Measurements from ENCODE around the gene CREB1. TPM values are rescaled to one million over a fixed set of nuclear protein-coding genes. Genes with fewer than 3 reads are reported as not detected.

CREB1 gene
- total RNA-seq, 1 experiment from 2014 or later: 43.5 TPM

DNA sequence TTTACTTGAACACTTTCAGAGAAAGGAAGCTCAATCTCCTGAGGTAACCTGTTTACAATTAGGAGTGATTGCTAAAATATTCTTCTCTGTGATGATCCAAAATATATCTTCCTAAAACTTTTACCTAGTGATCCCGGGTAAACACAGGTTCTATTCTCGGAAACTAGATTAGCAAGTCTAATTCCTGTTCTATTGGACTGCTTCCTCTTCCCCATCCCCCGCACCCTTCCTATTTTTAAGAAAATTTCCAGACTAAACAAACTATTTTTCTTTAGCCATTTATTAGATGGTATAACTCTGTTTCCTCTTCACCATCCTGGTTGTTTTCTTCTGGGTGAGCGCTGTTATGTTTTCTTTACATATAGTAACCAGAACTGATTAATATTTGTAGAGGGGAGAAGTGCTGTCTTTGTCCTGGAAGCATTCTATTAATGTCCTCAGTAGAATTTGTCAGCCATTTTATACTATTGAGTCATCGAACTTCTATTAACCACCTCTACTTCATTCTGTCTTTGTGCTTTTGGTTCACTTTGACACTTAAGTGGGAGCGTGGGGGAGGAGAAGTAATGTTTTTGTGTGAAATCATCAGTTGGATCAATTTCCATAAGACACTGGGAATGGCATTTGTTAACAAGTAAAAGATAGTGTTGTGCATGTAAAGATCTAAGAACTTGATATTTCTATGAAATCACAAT is 31.8 kb downstream of the CREB1 start:
- H2AFZ ChIP-seq (ENCODE audit: low read length): no peak overlapping the region
- H3K4me3 ChIP-seq (ENCODE audit: low read length): no peak overlapping the region
- no peak overlapping the region for H3K9ac ChIP-seq (ENCODE audit: low read length)
- DNase-seq (no peak), ATAC-seq (no peak)
- intact Hi-C loops (cut with micrococcal nuclease): no loop called here
- POLR2A ChIA-PET (ENCODE audit: unreplicated experiment): interaction anchor here (0.6 kb wide), 1 partner anchor 74 kb away, joined by 3 read pairs; no protein-coding TSS in a partner anchor
- H3K27ac ChIP-seq (ENCODE audit: low read length): no peak overlapping the region
- H3K4me1 ChIP-seq (ENCODE audit: insufficient read depth, low read length): peaks cover 11% of the 10 kb centered on the region
- H3K36me3 ChIP-seq (ENCODE audit: low read depth, low read length): peaks cover 28% of the 10 kb centered on the region
- no peaks in the 10 kb centered on the region; the same call in 1 of the 2 replicates for H4K20me1 ChIP-seq (ENCODE audit: low read length)
- H3K4me2 ChIP-seq (ENCODE audit: low read length): no peak overlapping the region
- H3K9me3 ChIP-seq (ENCODE audit: low read length): no peaks in the 10 kb centered on the region
- H3K9me2 ChIP-seq (replicated peaks; ENCODE audit: low read length): no peaks in the 10 kb centered on the region
- H3K27me3 ChIP-seq (ENCODE audit: low read length): no peaks in the 10 kb centered on the region
- no peaks in the 10 kb centered on the region for H3F3A ChIP-seq (ENCODE audit: low read length, unreplicated experiment)
- no peak for TF ChIP-seq EZH2phosphoT487 (IDR thresholded peaks at IDR 0.05; ENCODE audit: borderline replicate concordance, low read length)
- TF ChIP-seq, protein P1, sequence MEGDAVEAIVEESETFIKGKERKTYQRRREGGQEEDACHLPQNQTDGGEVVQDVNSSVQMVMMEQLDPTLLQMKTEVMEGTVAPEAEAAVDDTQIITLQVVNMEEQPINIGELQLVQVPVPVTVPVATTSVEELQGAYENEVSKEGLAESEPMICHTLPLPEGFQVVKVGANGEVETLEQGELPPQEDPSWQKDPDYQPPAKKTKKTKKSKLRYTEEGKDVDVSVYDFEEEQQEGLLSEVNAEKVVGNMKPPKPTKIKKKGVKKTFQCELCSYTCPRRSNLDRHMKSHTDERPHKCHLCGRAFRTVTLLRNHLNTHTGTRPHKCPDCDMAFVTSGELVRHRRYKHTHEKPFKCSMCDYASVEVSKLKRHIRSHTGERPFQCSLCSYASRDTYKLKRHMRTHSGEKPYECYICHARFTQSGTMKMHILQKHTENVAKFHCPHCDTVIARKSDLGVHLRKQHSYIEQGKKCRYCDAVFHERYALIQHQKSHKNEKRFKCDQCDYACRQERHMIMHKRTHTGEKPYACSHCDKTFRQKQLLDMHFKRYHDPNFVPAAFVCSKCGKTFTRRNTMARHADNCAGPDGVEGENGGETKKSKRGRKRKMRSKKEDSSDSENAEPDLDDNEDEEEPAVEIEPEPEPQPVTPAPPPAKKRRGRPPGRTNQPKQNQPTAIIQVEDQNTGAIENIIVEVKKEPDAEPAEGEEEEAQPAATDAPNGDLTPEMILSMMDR (conservative IDR thresholded peaks at IDR 0.05; ENCODE audit: low read depth, low read length): no peak
- TF ChIP-seq EZH2 (IDR thresholded peaks at IDR 0.05; ENCODE audit: low read length, unreplicated experiment): no peak
- no peaks in the 10 kb centered on the region for H3K79me2 ChIP-seq (ENCODE audit: low read length)
- CTCF ChIA-PET: no interaction called here
- BruUV-seq (replicated peaks): no TSS peak

DNA sequence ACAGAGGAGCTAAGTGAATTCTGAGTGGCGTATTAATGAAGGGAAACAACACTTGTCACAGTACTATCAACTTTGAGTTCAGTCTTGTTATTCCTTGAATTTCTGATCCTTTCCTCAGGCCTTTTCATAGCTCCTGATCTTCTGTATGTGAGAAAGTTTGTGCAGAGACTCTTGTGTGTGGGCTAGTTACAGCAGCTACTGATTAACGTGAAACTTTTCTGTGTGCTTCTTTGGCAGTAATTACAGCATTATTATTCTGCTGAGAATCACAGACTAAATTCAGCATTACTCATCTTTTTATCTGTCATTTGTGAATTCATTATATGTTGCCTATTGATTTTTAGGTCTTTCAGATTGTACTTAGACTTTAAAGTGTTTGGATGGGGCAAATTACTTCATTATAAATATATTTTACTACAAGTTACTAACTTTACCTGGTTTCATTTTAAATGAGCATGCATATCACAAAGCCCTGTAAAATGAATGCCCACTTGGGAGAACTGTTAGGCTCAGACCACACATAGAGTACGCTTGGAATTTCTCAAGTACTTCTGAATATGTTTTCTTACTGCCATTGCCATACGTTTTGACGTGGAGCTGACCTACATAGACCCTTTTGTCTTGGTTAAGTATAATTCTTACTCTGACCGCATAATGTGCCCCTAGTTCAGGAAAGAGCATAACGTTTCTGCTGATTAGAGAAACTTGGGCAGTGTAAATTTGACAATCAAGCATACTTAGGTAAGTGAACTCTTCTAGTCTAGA is 36.2 kb downstream of the CREB1 start:
- Histone ChIP-seq H3K79me2 (ENCODE audit: low read length) (no peaks in the 10 kb centered on the region), H3K36me3 (ENCODE audit: low read depth, low read length) (peaks cover 37% of the 10 kb centered on the region), H3F3A (ENCODE audit: low read length, unreplicated experiment) (no peaks in the 10 kb centered on the region), H3K9me2 (replicated peaks; ENCODE audit: low read length) (no peaks in the 10 kb centered on the region), H3K27ac (ENCODE audit: low read length) (no peak overlapping the region), H3K4me1 (ENCODE audit: insufficient read depth, low read length) (peaks cover 11% of the 10 kb centered on the region), H3K9ac (ENCODE audit: low read length) (no peak overlapping the region), H4K20me1 (ENCODE audit: low read length) (no peaks in the 10 kb centered on the region; the same call in 1 of the 2 replicates), H3K4me3 (ENCODE audit: low read length) (no peak overlapping the region), H2AFZ (ENCODE audit: low read length) (no peak overlapping the region), H3K27me3 (ENCODE audit: low read length) (no peaks in the 10 kb centered on the region), H3K4me2 (ENCODE audit: low read length) (no peak overlapping the region), H3K9me3 (ENCODE audit: low read length) (no peaks in the 10 kb centered on the region)
- ATAC-seq: no peak
- POLR2A ChIA-PET (ENCODE audit: unreplicated experiment): no interaction called here
- intact Hi-C loops (cut with micrococcal nuclease): no loop called here
- no TSS peak for BruUV-seq (replicated peaks)
- DNase-seq: no peak
- CTCF ChIA-PET: no interaction called here
- TF ChIP-seq, protein P1 (conservative IDR thresholded peaks at IDR 0.05; ENCODE audit: low read depth, low read length): no peak
- TF ChIP-seq EZH2phosphoT487 (IDR thresholded peaks at IDR 0.05; ENCODE audit: borderline replicate concordance, low read length) (no peak), EZH2 (IDR thresholded peaks at IDR 0.05; ENCODE audit: low read length, unreplicated experiment) (no peak)

DNA sequence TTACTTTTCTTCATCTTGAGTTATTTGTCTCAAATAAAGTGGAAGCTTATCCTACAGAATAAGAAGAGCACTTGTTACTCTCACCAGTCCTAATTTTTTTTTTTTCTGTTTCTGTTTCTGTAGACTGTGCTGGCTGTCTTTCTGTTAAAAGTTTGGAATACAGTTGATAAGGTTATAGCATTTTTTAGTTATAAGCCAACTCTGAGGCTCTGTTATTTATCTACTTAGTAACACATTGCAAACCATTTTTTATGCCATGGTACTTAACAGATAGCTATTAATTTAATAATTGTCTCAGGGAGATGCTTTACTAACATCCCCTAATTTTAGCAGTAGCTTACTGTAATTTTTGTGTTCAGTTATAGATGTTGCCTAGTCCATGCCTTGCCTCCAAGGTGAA is 37.9 kb downstream of the CREB1 start:
- Histone ChIP-seq H3K79me2 (ENCODE audit: low read length) (no peaks in the 10 kb centered on the region), H3F3A (ENCODE audit: low read length, unreplicated experiment) (no peaks in the 10 kb centered on the region), H2AFZ (ENCODE audit: low read length) (no peak overlapping the region), H3K9me3 (ENCODE audit: low read length) (no peaks in the 10 kb centered on the region), H3K9ac (ENCODE audit: low read length) (no peak overlapping the region), H3K36me3 (ENCODE audit: low read depth, low read length) (peaks cover 33% of the 10 kb centered on the region), H4K20me1 (ENCODE audit: low read length) (no peaks in the 10 kb centered on the region), H3K4me1 (ENCODE audit: insufficient read depth, low read length) (no peaks in the 10 kb centered on the region), H3K4me2 (ENCODE audit: low read length) (no peak overlapping the region), H3K9me2 (replicated peaks; ENCODE audit: low read length) (no peaks in the 10 kb centered on the region), H3K27me3 (ENCODE audit: low read length) (no peaks in the 10 kb centered on the region), H3K4me3 (ENCODE audit: low read length) (no peak overlapping the region), H3K27ac (ENCODE audit: low read length) (no peak overlapping the region)
- ChIA-PET POLR2A (ENCODE audit: unreplicated experiment) (no interaction called here), CTCF (no interaction called here)
- TF ChIP-seq, protein P1 (conservative IDR thresholded peaks at IDR 0.05; ENCODE audit: low read depth, low read length): no peak
- TF ChIP-seq EZH2 (IDR thresholded peaks at IDR 0.05; ENCODE audit: low read length, unreplicated experiment) (no peak), EZH2phosphoT487 (IDR thresholded peaks at IDR 0.05; ENCODE audit: borderline replicate concordance, low read length) (no peak)
- intact Hi-C loops (cut with micrococcal nuclease): no loop called here
- ATAC-seq (no peak), DNase-seq (no peak)
- no TSS peak for BruUV-seq (replicated peaks)

Data from PC-3 (cell line).